Hepatocyte (in vitro differentiated cells): ENCODE data around the gene FOSB. TPM values are rescaled to one million over a fixed set of nuclear protein-coding genes. Genes with fewer than 3 reads are reported as not detected.

Source experiments
- DNase-seq: peaks from one replicate; pipeline ENCODE4 v3.0.0-alpha.2; 2016; ENCODE audit warnings: low spot score
- H2AFZ ChIP-seq: fragments of 200-600 bp; sonication (generic); 2 replicates; pipeline ENCODE4 v1.6.0; 2016; ENCODE audit warnings: antibody characterized with exemption, mild to moderate bottlenecking
- H3K27ac ChIP-seq: fragments of 200-600 bp; sonication (generic); 2 replicates; pipeline ENCODE4 v1.5.1; 2016; ENCODE audit warnings: mild to moderate bottlenecking
- H3K27me3 ChIP-seq: fragments of 200-600 bp; sonication (generic); 2 replicates; pipeline ENCODE4 v1.6.1; 2016
- H3K36me3 ChIP-seq: fragments of 200-600 bp; sonication (generic); replicated peaks from 2 replicates; pipeline ENCODE4 v1.5.1; 2016; ENCODE audit warnings: low read depth; ENCODE audit not compliant: insufficient read depth
- H3K4me1 ChIP-seq: fragments of 200-600 bp; sonication (generic); 2 replicates; pipeline ENCODE4 v1.5.1; 2016; ENCODE audit warnings: mild to moderate bottlenecking, moderate library complexity; ENCODE audit not compliant: insufficient read depth
- H3K4me2 ChIP-seq: fragments of 200-600 bp; sonication (generic); 2 replicates; pipeline ENCODE4 v1.6.0; 2016
- H3K4me3 ChIP-seq: fragments of 200-600 bp; sonication (generic); 2 replicates; pipeline ENCODE4 v1.5.1; 2016; ENCODE audit warnings: mild to moderate bottlenecking
- H3K79me2 ChIP-seq: fragments of 200-600 bp; sonication (generic); 2 replicates; pipeline ENCODE4 v1.6.0; 2017; ENCODE audit warnings: mild to moderate bottlenecking
- H3K9me2 ChIP-seq: fragments of 200-600 bp; sonication (generic); replicated peaks from 2 replicates; pipeline ENCODE4 v1.6.0; 2017; ENCODE audit warnings: mild to moderate bottlenecking; ENCODE audit not compliant: insufficient read depth
- H3K9me3 ChIP-seq: fragments of 200-600 bp; sonication (generic); 2 replicates; pipeline ENCODE4 v1.5.1; 2016; ENCODE audit warnings: low read depth, mild to moderate bottlenecking
- H4K20me1 ChIP-seq: fragments of 200-600 bp; sonication (generic); 2 replicates; pipeline ENCODE4 v1.6.0; 2016; ENCODE audit warnings: mild to moderate bottlenecking; ENCODE audit not compliant: insufficient read depth, poor library complexity, severe bottlenecking
- CTCF ChIP-seq: fragments of 200-600 bp; sonication (generic); IDR thresholded peaks from 2 replicates; pipeline ENCODE4 v1.5.1; 2016; ENCODE audit warnings: antibody characterized with exemption, mild to moderate bottlenecking; ENCODE audit not compliant: poor library complexity
- EZH2 ChIP-seq: fragments of 200-600 bp; sonication (generic); IDR thresholded peaks from 2 replicates; pipeline ENCODE4 v1.6.1; 2016; ENCODE audit warnings: antibody characterized with exemption, mild to moderate bottlenecking, borderline replicate concordance
- EZH2phosphoT487 ChIP-seq: fragments of 200-600 bp; sonication (generic); IDR thresholded peaks from one replicate; pipeline ENCODE4 v1.6.1; 2018; ENCODE audit warnings: antibody characterized with exemption, mild to moderate bottlenecking, low read depth, moderate library complexity; ENCODE audit not compliant: unreplicated experiment, severe bottlenecking
- WGBS: methylation state at CpG from one replicate; pipeline ENCODE4 v1.1.6; 2016; ENCODE audit warnings: low lambda C conversion rate; ENCODE audit errors: missing lambda C conversion rate; 5-methylcytosine and 5-hydroxymethylcytosine counted together
- polyA plus RNA-seq: library from polyadenylated mRNA; unstranded; fragments of >200 nt; fragmentation: Nextera tagmentation; extraction: Ambion mirVana; gene quantifications from 2 replicates; pipeline ENCODE4 v1.2.1, GENCODE V29; 2016
- total RNA-seq: library from RNA; depleted of rRNA; stranded (reverse); fragments of >200 nt; gene quantifications from 2 replicates; pipeline ENCODE4 v1.2.3, GENCODE V29; 2014

Gene FOSB
- total and polyA plus RNA-seq, 2 experiments from 2014 or later = 73.1 to 114 TPM

- H3K36me3 ChIP-seq = no peaks in the 10 kb centered on the region
Observed at GRCh38 chr19:45464274-45464673, 3.5 kb upstream of the FOSB start.

GRCh38 chr19:45464852-45465441, 2.8 kb upstream of the FOSB start:
- DNase-seq = peak; percentile 17
- no peak overlapping the region for H3K27ac ChIP-seq
- no peaks in the 10 kb centered on the region for H3K9me3 ChIP-seq
- H3K4me1 ChIP-seq = peaks cover 7% of the 10 kb centered on the region
- H4K20me1 ChIP-seq = no peaks in the 10 kb centered on the region
- no peaks in the 10 kb centered on the region for H3K36me3 ChIP-seq
- no peak overlapping the region for H3K4me2 ChIP-seq
- WGBS = 74% methylated on average over 7 of the region's 8 CpGs
- no peak overlapping the region for H2AFZ ChIP-seq
- H3K27me3 ChIP-seq = no peaks in the 10 kb centered on the region
- TF ChIP-seq CTCF = no peak
- TF ChIP-seq EZH2phosphoT487 = no peak
- H3K4me3 ChIP-seq = no peak overlapping the region
- no peaks in the 10 kb centered on the region for H3K9me2 ChIP-seq
- H3K79me2 ChIP-seq = no peaks in the 10 kb centered on the region

More at GRCh38 chr19:45464274-45464673, 3.5 kb upstream of the FOSB start:
- Histone ChIP-seq H2AFZ (no peak overlapping the region), H3K9me3 (no peaks in the 10 kb centered on the region), H3K79me2 (no peaks in the 10 kb centered on the region), H3K4me1 (peaks cover 7% of the 10 kb centered on the region), H3K4me2 (no peak overlapping the region), H3K4me3 (no peak overlapping the region), H4K20me1 (no peaks in the 10 kb centered on the region), H3K27ac (no peak overlapping the region), H3K27me3 (no peaks in the 10 kb centered on the region), H3K9me2 (no peaks in the 10 kb centered on the region)
- DNase-seq = no peak
- TF ChIP-seq CTCF (no peak), EZH2 (no peak), EZH2phosphoT487 (no peak)
- WGBS = 91% methylated on average over 2 of the region's 2 CpGs

- Histone ChIP-seq H2AFZ (peak overlapping the region; percentile 99), H3K36me3 (no peaks in the 10 kb centered on the region), H3K4me1 (peaks cover 7% of the 10 kb centered on the region), H3K9me3 (no peaks in the 10 kb centered on the region), H3K27ac (peak overlapping the region; percentile 54), H3K4me3 (peak overlapping the region; percentile 90), H3K79me2 (no peaks in the 10 kb centered on the region), H3K9me2 (no peaks in the 10 kb centered on the region), H4K20me1 (no peaks in the 10 kb centered on the region), H3K4me2 (peak overlapping the region; percentile 96), H3K27me3 (peaks cover 6% of the 10 kb centered on the region)
- TF ChIP-seq EZH2phosphoT487 (no peak), EZH2 (no peak), CTCF (no peak)
- peak; percentile 26 for DNase-seq
- 2% methylated on average over 11 of the region's 11 CpGs for WGBS
Observed at GRCh38 chr19:45467115-45467455, 711 bp upstream of the FOSB start.

DNA sequence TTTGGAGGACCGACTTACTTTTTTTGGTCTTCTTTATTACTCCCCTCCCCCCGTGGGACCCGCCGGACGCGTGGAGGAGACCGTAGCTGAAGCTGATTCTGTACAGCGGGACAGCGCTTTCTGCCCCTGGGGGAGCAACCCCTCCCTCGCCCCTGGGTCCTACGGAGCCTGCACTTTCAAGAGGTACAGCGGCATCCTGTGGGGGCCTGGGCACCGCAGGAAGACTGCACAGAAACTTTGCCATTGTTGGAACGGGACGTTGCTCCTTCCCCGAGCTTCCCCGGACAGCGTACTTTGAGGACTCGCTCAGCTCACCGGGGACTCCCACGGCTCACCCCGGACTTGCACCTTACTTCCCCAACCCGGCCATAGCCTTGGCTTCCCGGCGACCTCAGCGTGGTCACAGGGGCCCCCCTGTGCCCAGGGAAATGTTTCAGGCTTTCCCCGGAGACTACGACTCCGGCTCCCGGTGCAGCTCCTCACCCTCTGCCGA, 409 bp downstream of the FOSB start:
- H3K4me3 ChIP-seq = peak overlapping the region; percentile 90
- H3K9me3 ChIP-seq = no peaks in the 10 kb centered on the region
- TF ChIP-seq EZH2phosphoT487 (no peak), EZH2 (no peak), CTCF (no peak)
- WGBS = 3% methylated on average over 31 of the region's 31 CpGs
- peak overlapping the region; percentile 91 for H3K27ac ChIP-seq
- H3K27me3 ChIP-seq = peaks cover 16% of the 10 kb centered on the region
- peak; percentile 57 for DNase-seq
- no peaks in the 10 kb centered on the region for H4K20me1 ChIP-seq
- no peaks in the 10 kb centered on the region for H3K36me3 ChIP-seq
- peaks cover 7% of the 10 kb centered on the region for H3K4me1 ChIP-seq
- no peaks in the 10 kb centered on the region for H3K9me2 ChIP-seq
- no peak overlapping the region for H2AFZ ChIP-seq
- no peaks in the 10 kb centered on the region for H3K79me2 ChIP-seq
- peak overlapping the region; percentile 96 for H3K4me2 ChIP-seq
